ENCODE measurements around the gene CCDC28A. TPM values are rescaled to one million over a fixed set of nuclear protein-coding genes. Genes with fewer than 3 reads are reported as not detected.

The CCDC28A gene
- total RNA-seq, 1 donor from 2014 or later: 7.3 TPM

GRCh38 chr6:138833816-138834539 is 60.4 kb downstream of the CCDC28A start:
- Mint-ChIP-seq H3K4me1 (no peaks in the 10 kb centered on the region), H3K27me3 (ENCODE audit: low read depth) (no peaks in the 10 kb centered on the region), H3K36me3 (ENCODE audit: low read depth) (no peaks in the 10 kb centered on the region), H3K9me3 (no peaks in the 10 kb centered on the region), H3K27ac (ENCODE audit: unreplicated experiment) (no peak overlapping the region), H3K4me3 (no peak overlapping the region)
- DNase-seq (ENCODE audit: low read depth, low spot score): no peak
- TF ChIP-seq CTCF (conservative IDR thresholded peaks at IDR 0.05): no peak

DNA sequence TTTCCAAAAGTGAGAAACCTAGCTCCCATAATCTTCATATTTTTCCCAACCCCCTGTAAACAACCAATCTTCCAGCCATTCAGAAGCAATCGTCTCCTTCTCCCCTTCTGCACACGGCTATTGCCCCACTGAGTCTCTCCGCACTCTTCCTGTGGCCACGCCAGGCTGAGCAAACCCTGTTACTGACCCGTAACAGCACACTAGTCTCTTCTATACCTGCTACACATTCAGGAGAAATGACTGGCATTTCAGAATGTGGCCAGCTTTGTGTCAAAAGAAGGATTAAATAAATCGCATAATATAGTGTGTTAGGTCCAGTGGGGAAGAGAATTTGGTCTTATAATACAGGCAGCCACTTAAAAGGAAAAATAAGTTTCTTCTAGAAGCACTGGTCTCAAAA is 63.7 kb downstream of the CCDC28A start:
- Mint-ChIP-seq H3K36me3 (ENCODE audit: low read depth) (no peaks in the 10 kb centered on the region), H3K9me3 (peaks cover 2% of the 10 kb centered on the region), H3K4me1 (no peaks in the 10 kb centered on the region), H3K27me3 (ENCODE audit: low read depth) (no peaks in the 10 kb centered on the region), H3K4me3 (no peak overlapping the region), H3K27ac (ENCODE audit: unreplicated experiment) (peak overlapping the region; percentile 0)
- TF ChIP-seq CTCF (conservative IDR thresholded peaks at IDR 0.05): no peak
- no peak for DNase-seq (ENCODE audit: low read depth, low spot score)

Other genes with a start within 250 kb of the CCDC28A start
- not detected in 2 replicates for gene ECT2L, start 22.3 kb downstream of the CCDC28A start, total RNA-seq
- 56.5 and 61.1 TPM in 2 replicates for gene REPS1, start 214.5 kb downstream of the CCDC28A start, total RNA-seq

Measured in neural crest cell (in vitro differentiated cells).